Left cardiac atrium (tissue), 4 donors: ENCODE measurements around the gene NUDT21. TPM values are rescaled to one million over a fixed set of nuclear protein-coding genes. Genes with fewer than 3 reads are reported as not detected.
"Not testable (repeated sequence)": the region's sequence is repeated elsewhere in the genome, so short reads cannot be mapped to it uniquely, and the experiment has no call there.

Experiments
- ATAC-seq, 2 donors: fragments of 200-7000 bp; cut with Tn5 transposase; one replicate each; pipeline ENCODE4 v1.9.1; 2020; ENCODE audit warnings: mild to moderate bottlenecking in 2 of 2, moderate library complexity in 2 of 2
- DNase-seq: peaks from one replicate; pipeline ENCODE4 v3.0.0-alpha.2; 2020
- intact Hi-C, 2 donors: fragments of 100-400 bp; cut with DNase I; formaldehyde crosslinking; loops; one replicate each; pipeline versions ENCODE4 v1.14.1 to v1.15.1; 2022 to 2023
- total RNA-seq, 2 donors: library from RNA; stranded (reverse); fragmentation: NEBNext Ultra II Directional; extraction: Animal tissue kit (Norgen Biotek cat#: 25700); gene quantifications; one replicate each; pipeline ENCODE4 v1.2.1, GENCODE V29; 2021
- donor health status: DM: no; HTN: yes; CAD: no.
- donor health status: DM: no; HTN: yes; CAD: no; lungs with severe emphysema.
- donor health status: DM: yes; HTN: yes; CAD: no.
- donor health status: Dilated cardiomyopathy.

NUDT21 gene
- total RNA-seq, 2 donors from 2014 or later = 66.2 to 77.8 TPM

- ATAC-seq (no peak), DNase-seq (no peak)
- intact Hi-C loops = no loop called here
Measured at GRCh38 chr16:56421976-56422669, 29.0 kb downstream of the NUDT21 start.

- DNase-seq = no peak
- ATAC-seq = no peak
- intact Hi-C loops = no loop called here
Measured at GRCh38 chr16:56421313-56421712, 29.8 kb downstream of the NUDT21 start.

- ATAC-seq (no peak), DNase-seq (no peak)
- intact Hi-C loops = no loop called here
Measured at GRCh38 chr16:56420613-56421012, 30.5 kb downstream of the NUDT21 start.

- ATAC-seq (no peak), DNase-seq (no peak)
- intact Hi-C loops = no loop called here
Measured at GRCh38 chr16:56419740-56420548, 31.2 kb downstream of the NUDT21 start.

GRCh38 chr16:56417138-56417537 is 34.0 kb downstream of the NUDT21 start:
- ATAC-seq (no peak), DNase-seq (no peak)
- intact Hi-C loops = no loop called here

- ATAC-seq = no peak
- intact Hi-C loops = no loop called here
- no peak for DNase-seq
Measured at GRCh38 chr16:56415875-56416274, 35.3 kb downstream of the NUDT21 start.

- intact Hi-C loops = no loop called here
- peak in 1 of 2 donors; percentile 38 for ATAC-seq
Measured at GRCh38 chr16:56414366-56414765, 36.8 kb downstream of the NUDT21 start.

GRCh38 chr16:56413381-56413780 is 37.8 kb downstream of the NUDT21 start:
- no peak for ATAC-seq
- intact Hi-C loops = no loop called here
- no peak for DNase-seq

More at GRCh38 chr16:56414366-56414765, 36.8 kb downstream of the NUDT21 start:
- no peak for DNase-seq

- intact Hi-C loops = no loop called here
- ATAC-seq = no peak
- no peak for DNase-seq
Measured at GRCh38 chr16:56411624-56412023, 39.5 kb downstream of the NUDT21 start.

GRCh38 chr16:56411123-56411522 is 40.0 kb downstream of the NUDT21 start:
- ATAC-seq = peak in 1 of 2 donors; percentile 22
- no peak for DNase-seq
- intact Hi-C loops = no loop called here

- no peak for DNase-seq
- ATAC-seq = peak; percentile 19 to 29
- intact Hi-C loops = no loop called here
Measured at GRCh38 chr16:56409195-56409594, 41.9 kb downstream of the NUDT21 start.

GRCh38 chr16:56408379-56409098 is 42.6 kb downstream of the NUDT21 start:
- ATAC-seq = no peak
- intact Hi-C loops = no loop called here
- no peak for DNase-seq

- no peak for DNase-seq
- intact Hi-C loops = no loop called here
- ATAC-seq = no peak
Measured at GRCh38 chr16:56405977-56406672, 45.0 kb downstream of the NUDT21 start.

- DNase-seq = no peak
- intact Hi-C loops = no loop called here
- no peak for ATAC-seq
Measured at GRCh38 chr16:56401482-56401881, 49.6 kb downstream of the NUDT21 start.

- intact Hi-C loops = no loop called here
- no peak for ATAC-seq
- DNase-seq = no peak
Measured at GRCh38 chr16:56400458-56400857, 50.7 kb downstream of the NUDT21 start.

- ATAC-seq (no peak), DNase-seq (no peak)
- intact Hi-C loops = no loop called here
Measured at GRCh38 chr16:56399486-56399885, 51.6 kb downstream of the NUDT21 start.

GRCh38 chr16:56399047-56399446 is 52.1 kb downstream of the NUDT21 start:
- ATAC-seq (no peak), DNase-seq (no peak)
- intact Hi-C loops = no loop called here

- DNase-seq, ATAC-seq, intact Hi-C loops: not testable (repeated sequence)
Measured at GRCh38 chr16:56396724-56397123, 54.4 kb downstream of the NUDT21 start.

- intact Hi-C loops = no loop called here
- DNase-seq (no peak), ATAC-seq (peak in 1 of 2 donors; percentile 72)
Measured at GRCh38 chr16:56389554-56389953, 61.6 kb downstream of the NUDT21 start.
